Measurements from ENCODE around the gene ETFB.

ETFB gene

GRCh38 chr19:51367565-51368365 lies 1.6 kb upstream of the ETFB start:
- no peak for TF ChIP-seq CTCF (IDR thresholded peaks at IDR 0.05; ENCODE audit: control insufficient read depth, insufficient read depth, low read depth, low read length, missing control alignments)
- DNase-seq (ENCODE audit: low read depth) = peak; percentile 93
- peak overlapping the region; percentile 70 for H3K4me3 ChIP-seq (ENCODE audit: control insufficient read depth, low read depth, low read length)

- DNase-seq (ENCODE audit: low read depth) = no peak
- no peak for TF ChIP-seq CTCF (IDR thresholded peaks at IDR 0.05; ENCODE audit: control insufficient read depth, insufficient read depth, low read depth, low read length, missing control alignments)
- H3K4me3 ChIP-seq (ENCODE audit: control insufficient read depth, low read depth, low read length) = peak overlapping the region; percentile 70
Observed at GRCh38 chr19:51367255-51367564, 1.0 kb upstream of the ETFB start.

GRCh38 chr19:51366389-51367254 lies 434 bp upstream of the ETFB start:
- H3K4me3 ChIP-seq (ENCODE audit: control insufficient read depth, low read depth, low read length) = peak overlapping the region; percentile 85
- no peak for TF ChIP-seq CTCF (IDR thresholded peaks at IDR 0.05; ENCODE audit: control insufficient read depth, insufficient read depth, low read depth, low read length, missing control alignments)
- DNase-seq (ENCODE audit: low read depth) = peak; percentile 88

GRCh38 chr19:51365211-51365964 lies 800 bp downstream of the ETFB start:
- peak; percentile 20 for TF ChIP-seq CTCF (IDR thresholded peaks at IDR 0.05; ENCODE audit: control insufficient read depth, insufficient read depth, low read depth, low read length, missing control alignments)
- peak overlapping the region; percentile 85 for H3K4me3 ChIP-seq (ENCODE audit: control insufficient read depth, low read depth, low read length)
- DNase-seq (ENCODE audit: low read depth) = no peak

- no peak for TF ChIP-seq CTCF (IDR thresholded peaks at IDR 0.05; ENCODE audit: control insufficient read depth, insufficient read depth, low read depth, low read length, missing control alignments)
- DNase-seq (ENCODE audit: low read depth) = no peak
- no peak overlapping the region for H3K4me3 ChIP-seq (ENCODE audit: control insufficient read depth, low read depth, low read length)
Observed at GRCh38 chr19:51364200-51365106, 1.7 kb downstream of the ETFB start.

All from AG09309 (cell line).